Liver (tissue), 3 donors: ENCODE data around the gene POFUT1.

Experiments used
- ATF3 ChIP-seq: IDR thresholded peaks from 2 replicates; pipeline ENCODE4 v1.6.1; 2016; ENCODE audit warnings: antibody characterized with exemption
- CTCF ChIP-seq: fragments of 150-350 bp; IDR thresholded peaks from 2 replicates; pipeline ENCODE4 v1.5.1; 2017; ENCODE audit warnings: improper control_type of control experiment, low read depth, low read length; ENCODE audit not compliant: missing input control
- EGR1 ChIP-seq, 2 donors: IDR thresholded peaks; 2 replicates each; pipeline ENCODE4 v1.6.1; 2016 to 2018; ENCODE audit warnings: antibody characterized with exemption in 2 of 2, low read depth in 2 of 2
- FOXA1 ChIP-seq: IDR thresholded peaks from 2 replicates; pipeline ENCODE4 v1.6.1; 2016; ENCODE audit warnings: antibody characterized with exemption
- GABPA ChIP-seq, 2 donors: IDR thresholded peaks in 1 of 2; conservative IDR thresholded peaks in 1 of 2; 2 replicates each; pipeline ENCODE4 v1.6.1; 2016; ENCODE audit warnings: antibody characterized with exemption in 2 of 2, mild to moderate bottlenecking in 1 of 2, moderate library complexity in 1 of 2
- JUND ChIP-seq, 2 donors: IDR thresholded peaks; 2 replicates each; pipeline ENCODE4 v1.6.1; 2016; ENCODE audit warnings: antibody characterized with exemption in 2 of 2
- MAX ChIP-seq: IDR thresholded peaks from 2 replicates; pipeline ENCODE4 v1.6.1; 2016; ENCODE audit warnings: antibody characterized with exemption
- RAD21 ChIP-seq, 2 donors: IDR thresholded peaks; 2 replicates each; pipeline ENCODE4 v1.6.1; 2016; ENCODE audit warnings: antibody characterized with exemption in 2 of 2, mild to moderate bottlenecking in 2 of 2
- RXRA ChIP-seq, 2 donors: IDR thresholded peaks; 2 replicates each; pipeline ENCODE4 v1.6.1; 2017 to 2018; ENCODE audit warnings: antibody characterized with exemption in 2 of 2, mild to moderate bottlenecking in 1 of 2
- SP1 ChIP-seq: IDR thresholded peaks from 2 replicates; pipeline ENCODE4 v1.6.1; 2018; ENCODE audit warnings: antibody characterized with exemption, mild to moderate bottlenecking
- TAF1 ChIP-seq: conservative IDR thresholded peaks from 2 replicates; pipeline ENCODE4 v1.6.1; 2016; ENCODE audit warnings: antibody characterized with exemption, mild to moderate bottlenecking
- YY1 ChIP-seq: IDR thresholded peaks from 2 replicates; pipeline ENCODE4 v1.6.1; 2016; ENCODE audit warnings: antibody characterized with exemption, mild to moderate bottlenecking
- TF ChIP-seq, protein P1 (sequence below): IDR thresholded peaks from 2 replicates; pipeline ENCODE4 v1.6.1; 2016; ENCODE audit warnings: antibody characterized with exemption
- donor health status: healthy.
- donor health status: healthy.

GRCh38 chr20:32215147-32215546 lies 7.5 kb downstream of the POFUT1 start:
- no peak for TF ChIP-seq JUND (IDR thresholded peaks at IDR 0.05)
- TF ChIP-seq CTCF = no peak
- no peak for TF ChIP-seq YY1
- TF ChIP-seq TAF1 = no peak
- TF ChIP-seq RXRA (IDR thresholded peaks at IDR 0.05) = no peak
- no peak for TF ChIP-seq MAX
- no peak for TF ChIP-seq GABPA (IDR thresholded peaks at IDR 0.05 in 1 of 2, conservative IDR thresholded peaks at IDR 0.05 in 1 of 2)
- no peak for TF ChIP-seq EGR1 (IDR thresholded peaks at IDR 0.05; ENCODE audit: low read depth in 2 of 2)
- TF ChIP-seq ATF3 = no peak
- no peak for TF ChIP-seq SP1
- no peak for TF ChIP-seq FOXA1
- TF ChIP-seq RAD21 (IDR thresholded peaks at IDR 0.05) = no peak
- TF ChIP-seq, protein P1, sequence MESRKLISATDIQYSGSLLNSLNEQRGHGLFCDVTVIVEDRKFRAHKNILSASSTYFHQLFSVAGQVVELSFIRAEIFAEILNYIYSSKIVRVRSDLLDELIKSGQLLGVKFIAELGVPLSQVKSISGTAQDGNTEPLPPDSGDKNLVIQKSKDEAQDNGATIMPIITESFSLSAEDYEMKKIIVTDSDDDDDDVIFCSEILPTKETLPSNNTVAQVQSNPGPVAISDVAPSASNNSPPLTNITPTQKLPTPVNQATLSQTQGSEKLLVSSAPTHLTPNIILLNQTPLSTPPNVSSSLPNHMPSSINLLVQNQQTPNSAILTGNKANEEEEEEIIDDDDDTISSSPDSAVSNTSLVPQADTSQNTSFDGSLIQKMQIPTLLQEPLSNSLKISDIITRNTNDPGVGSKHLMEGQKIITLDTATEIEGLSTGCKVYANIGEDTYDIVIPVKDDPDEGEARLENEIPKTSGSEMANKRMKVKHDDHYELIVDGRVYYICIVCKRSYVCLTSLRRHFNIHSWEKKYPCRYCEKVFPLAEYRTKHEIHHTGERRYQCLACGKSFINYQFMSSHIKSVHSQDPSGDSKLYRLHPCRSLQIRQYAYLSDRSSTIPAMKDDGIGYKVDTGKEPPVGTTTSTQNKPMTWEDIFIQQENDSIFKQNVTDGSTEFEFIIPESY = no peak
